SK-N-SH treated with all-trans-retinoic acid at 6 μM for 48 hours (cell line): ENCODE results near the gene DUSP3.
A peak's percentile ranks its signal among the peaks of the same experiment; 100 is the strongest.

Experiments
- ATAC-seq: fragments of 200-7000 bp; cut with Tn5 transposase; 3 replicates; pipeline ENCODE4 v1.9.1; 2020; ENCODE audit warnings: mild to moderate bottlenecking, moderate library complexity
- ARNTL ChIP-seq: fragments of 450-650 bp; formaldehyde crosslinking; IDR thresholded peaks from 2 replicates; pipeline ENCODE4 v1.5.0; 2020; ENCODE audit warnings: low read depth, mild to moderate bottlenecking, moderate library complexity, borderline replicate concordance
- BACH2 ChIP-seq: fragments of 250-450 bp; sonication (Bioruptor Pico); IDR thresholded peaks from 2 replicates; pipeline ENCODE4 v1.9.0; 2021; ENCODE audit warnings: mild to moderate bottlenecking, borderline replicate concordance
- CSDC2 ChIP-seq: fragments of 250-450 bp; sonication (Bioruptor Pico); IDR thresholded peaks from 2 replicates; pipeline ENCODE4 v1.5.0; 2020; ENCODE audit warnings: mild to moderate bottlenecking, moderate library complexity
- ESRRG ChIP-seq: fragments of 250-450 bp; sonication (Bioruptor Pico); IDR thresholded peaks from 2 replicates; pipeline ENCODE4 v1.6.1; 2021; ENCODE audit warnings: mild to moderate bottlenecking
- GLIS3 ChIP-seq: fragments of 250-450 bp; sonication (Bioruptor Pico); IDR thresholded peaks from 2 replicates; pipeline ENCODE4 v1.5.0; 2020; ENCODE audit warnings: mild to moderate bottlenecking, moderate library complexity
- ISL1 ChIP-seq: fragments of 250-450 bp; sonication (Bioruptor Pico); IDR thresholded peaks from 2 replicates; pipeline ENCODE4 v2.1.2; 2022; ENCODE audit warnings: mild to moderate bottlenecking, moderate library complexity
- OSR1 ChIP-seq: fragments of 250-450 bp; sonication (Bioruptor Pico); IDR thresholded peaks from 2 replicates; pipeline ENCODE4 v1.8.0; 2022; ENCODE audit warnings: moderate library complexity, mild to moderate bottlenecking, inconsistent platforms
- POU6F1 ChIP-seq: fragments of 250-450 bp; sonication (Bioruptor Pico); IDR thresholded peaks from 2 replicates; pipeline ENCODE4 v1.8.0; 2021; ENCODE audit warnings: low read depth, mild to moderate bottlenecking, moderate library complexity, borderline replicate concordance
- RARB ChIP-seq: fragments of 250-450 bp; sonication (Bioruptor Pico); IDR thresholded peaks from 2 replicates; pipeline ENCODE4 v1.8.0; 2021; ENCODE audit warnings: mild to moderate bottlenecking, moderate library complexity
- TCF4 ChIP-seq: fragments of 250-450 bp; sonication (Bioruptor Pico); IDR thresholded peaks from 2 replicates; pipeline ENCODE4 v1.8.0; 2021; ENCODE audit warnings: mild to moderate bottlenecking, moderate library complexity, borderline replicate concordance
- ZC3H10 ChIP-seq: fragments of 250-450 bp; sonication (Bioruptor Pico); IDR thresholded peaks from 2 replicates; pipeline ENCODE4 v1.5.1; 2021; ENCODE audit warnings: mild to moderate bottlenecking, moderate library complexity
- ZFP3 ChIP-seq: fragments of 250-450 bp; sonication (Bioruptor Pico); IDR thresholded peaks from 2 replicates; pipeline ENCODE4 v1.5.0; 2020; ENCODE audit warnings: mild to moderate bottlenecking, moderate library complexity
- ZFP30 ChIP-seq: fragments of 450-650 bp; formaldehyde crosslinking; IDR thresholded peaks from 2 replicates; pipeline ENCODE4 v1.5.0; 2022; ENCODE audit warnings: mild to moderate bottlenecking, moderate library complexity
- ZNF565 ChIP-seq: fragments of 450-650 bp; formaldehyde crosslinking; conservative IDR thresholded peaks from 2 replicates; pipeline ENCODE4 v1.5.0; 2020; ENCODE audit warnings: low read depth, mild to moderate bottlenecking, moderate library complexity
- ZNF70 ChIP-seq: fragments of 450-650 bp; formaldehyde crosslinking; IDR thresholded peaks from 2 replicates; pipeline ENCODE4 v1.5.0; 2020; ENCODE audit warnings: mild to moderate bottlenecking, moderate library complexity
- ZNF8 ChIP-seq: fragments of 450-650 bp; formaldehyde crosslinking; IDR thresholded peaks from 2 replicates; pipeline ENCODE4 v1.5.0; 2020; ENCODE audit warnings: mild to moderate bottlenecking, moderate library complexity
- TF ChIP-seq, protein P1 (sequence below): fragments of 250-450 bp; sonication (Bioruptor Pico); IDR thresholded peaks from 2 replicates; pipeline ENCODE4 v1.5.1; 2020; ENCODE audit warnings: low read depth, mild to moderate bottlenecking, moderate library complexity
- TF ChIP-seq, protein P2 (sequence below): fragments of 250-450 bp; sonication (Bioruptor Pico); IDR thresholded peaks from 2 replicates; pipeline ENCODE4 v1.5.1; 2021; ENCODE audit warnings: mild to moderate bottlenecking, moderate library complexity
- TF ChIP-seq, protein P3 (sequence below): fragments of 250-450 bp; sonication (Bioruptor Pico); IDR thresholded peaks from 2 replicates; pipeline ENCODE4 v1.8.0; 2020; ENCODE audit warnings: mild to moderate bottlenecking, moderate library complexity, borderline replicate concordance

Gene DUSP3

DNA sequence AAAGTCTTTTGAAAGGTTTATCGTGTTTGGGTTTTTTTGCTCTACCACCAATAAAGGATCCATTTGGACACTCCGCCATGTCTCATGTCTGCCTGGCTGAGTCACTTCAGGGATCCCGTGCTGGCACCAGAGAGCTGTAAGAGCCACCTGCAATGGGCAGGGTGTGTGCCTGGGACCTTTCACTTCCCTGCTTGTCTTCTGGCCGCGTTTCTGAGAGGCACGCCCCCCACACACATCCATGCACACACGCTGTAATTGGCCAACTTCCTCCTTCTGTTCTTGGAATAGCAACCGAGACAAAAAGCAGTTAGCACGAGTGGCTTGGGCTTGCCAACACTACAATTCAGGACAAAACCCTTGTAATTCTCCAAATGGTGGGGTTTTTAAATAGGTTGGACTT, 10.4 kb downstream of the DUSP3 start:
- TF ChIP-seq, protein P1, sequence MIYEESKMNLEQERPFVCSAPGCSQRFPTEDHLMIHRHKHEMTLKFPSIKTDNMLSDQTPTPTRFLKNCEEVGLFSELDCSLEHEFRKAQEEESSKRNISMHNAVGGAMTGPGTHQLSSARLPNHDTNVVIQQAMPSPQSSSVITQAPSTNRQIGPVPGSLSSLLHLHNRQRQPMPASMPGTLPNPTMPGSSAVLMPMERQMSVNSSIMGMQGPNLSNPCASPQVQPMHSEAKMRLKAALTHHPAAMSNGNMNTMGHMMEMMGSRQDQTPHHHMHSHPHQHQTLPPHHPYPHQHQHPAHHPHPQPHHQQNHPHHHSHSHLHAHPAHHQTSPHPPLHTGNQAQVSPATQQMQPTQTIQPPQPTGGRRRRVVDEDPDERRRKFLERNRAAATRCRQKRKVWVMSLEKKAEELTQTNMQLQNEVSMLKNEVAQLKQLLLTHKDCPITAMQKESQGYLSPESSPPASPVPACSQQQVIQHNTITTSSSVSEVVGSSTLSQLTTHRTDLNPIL (CRISPR knock-in tag) = no peak
- TF ChIP-seq ISL1 (no peak), BACH2 (CRISPR knock-in tag) (no peak), ZC3H10 (CRISPR knock-in tag) (no peak), ZNF565 (CRISPR knock-in tag) (no peak), ESRRG (CRISPR knock-in tag) (no peak)
- TF ChIP-seq, protein P2, sequence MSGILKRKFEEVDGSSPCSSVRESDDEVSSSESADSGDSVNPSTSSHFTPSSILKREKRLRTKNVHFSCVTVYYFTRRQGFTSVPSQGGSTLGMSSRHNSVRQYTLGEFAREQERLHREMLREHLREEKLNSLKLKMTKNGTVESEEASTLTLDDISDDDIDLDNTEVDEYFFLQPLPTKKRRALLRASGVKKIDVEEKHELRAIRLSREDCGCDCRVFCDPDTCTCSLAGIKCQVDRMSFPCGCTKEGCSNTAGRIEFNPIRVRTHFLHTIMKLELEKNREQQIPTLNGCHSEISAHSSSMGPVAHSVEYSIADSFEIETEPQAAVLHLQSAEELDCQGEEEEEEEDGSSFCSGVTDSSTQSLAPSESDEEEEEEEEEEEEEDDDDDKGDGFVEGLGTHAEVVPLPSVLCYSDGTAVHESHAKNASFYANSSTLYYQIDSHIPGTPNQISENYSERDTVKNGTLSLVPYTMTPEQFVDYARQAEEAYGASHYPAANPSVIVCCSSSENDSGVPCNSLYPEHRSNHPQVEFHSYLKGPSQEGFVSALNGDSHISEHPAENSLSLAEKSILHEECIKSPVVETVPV (CRISPR knock-in tag) = no peak
- TF ChIP-seq, protein P3, sequence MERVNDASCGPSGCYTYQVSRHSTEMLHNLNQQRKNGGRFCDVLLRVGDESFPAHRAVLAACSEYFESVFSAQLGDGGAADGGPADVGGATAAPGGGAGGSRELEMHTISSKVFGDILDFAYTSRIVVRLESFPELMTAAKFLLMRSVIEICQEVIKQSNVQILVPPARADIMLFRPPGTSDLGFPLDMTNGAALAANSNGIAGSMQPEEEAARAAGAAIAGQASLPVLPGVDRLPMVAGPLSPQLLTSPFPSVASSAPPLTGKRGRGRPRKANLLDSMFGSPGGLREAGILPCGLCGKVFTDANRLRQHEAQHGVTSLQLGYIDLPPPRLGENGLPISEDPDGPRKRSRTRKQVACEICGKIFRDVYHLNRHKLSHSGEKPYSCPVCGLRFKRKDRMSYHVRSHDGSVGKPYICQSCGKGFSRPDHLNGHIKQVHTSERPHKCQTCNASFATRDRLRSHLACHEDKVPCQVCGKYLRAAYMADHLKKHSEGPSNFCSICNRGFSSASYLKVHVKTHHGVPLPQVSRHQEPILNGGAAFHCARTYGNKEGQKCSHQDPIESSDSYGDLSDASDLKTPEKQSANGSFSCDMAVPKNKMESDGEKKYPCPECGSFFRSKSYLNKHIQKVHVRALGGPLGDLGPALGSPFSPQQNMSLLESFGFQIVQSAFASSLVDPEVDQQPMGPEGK (CRISPR knock-in tag) = no peak
- no peak for ATAC-seq

DNA sequence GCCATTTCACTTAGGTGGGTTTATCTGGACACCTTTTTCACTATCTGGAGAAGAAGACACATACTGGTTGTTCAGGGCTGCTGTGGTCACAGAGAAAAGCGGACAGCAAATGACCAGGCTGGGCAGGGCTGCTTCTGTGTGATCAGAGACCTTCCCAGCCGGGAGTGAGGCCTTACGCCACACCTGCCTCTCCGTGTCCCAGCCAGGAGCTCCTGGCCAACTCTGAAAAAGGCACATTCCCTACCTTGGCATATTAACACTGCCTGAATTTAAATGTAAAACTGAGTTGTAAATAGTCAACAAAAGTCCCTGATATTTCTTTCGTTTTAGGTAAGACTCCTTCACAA, 11.1 kb downstream of the DUSP3 start:
- no peak for ATAC-seq
- TF ChIP-seq OSR1 (CRISPR knock-in tag) = no peak
- no peak for TF ChIP-seq ZC3H10 (CRISPR knock-in tag)
- TF ChIP-seq ZNF70 (CRISPR knock-in tag) = no peak
- no peak for TF ChIP-seq ZFP30 (CRISPR knock-in tag)
- no peak for TF ChIP-seq RARB (CRISPR knock-in tag)
- TF ChIP-seq, protein P3 (CRISPR knock-in tag) = no peak
- no peak for TF ChIP-seq ESRRG (CRISPR knock-in tag)
- TF ChIP-seq ISL1 = no peak
- no peak for TF ChIP-seq CSDC2 (CRISPR knock-in tag)
- no peak for TF ChIP-seq ARNTL (CRISPR knock-in tag)
- no peak for TF ChIP-seq GLIS3
- no peak for TF ChIP-seq ZFP3 (CRISPR knock-in tag)
- no peak for TF ChIP-seq ZNF8 (CRISPR knock-in tag)

DNA sequence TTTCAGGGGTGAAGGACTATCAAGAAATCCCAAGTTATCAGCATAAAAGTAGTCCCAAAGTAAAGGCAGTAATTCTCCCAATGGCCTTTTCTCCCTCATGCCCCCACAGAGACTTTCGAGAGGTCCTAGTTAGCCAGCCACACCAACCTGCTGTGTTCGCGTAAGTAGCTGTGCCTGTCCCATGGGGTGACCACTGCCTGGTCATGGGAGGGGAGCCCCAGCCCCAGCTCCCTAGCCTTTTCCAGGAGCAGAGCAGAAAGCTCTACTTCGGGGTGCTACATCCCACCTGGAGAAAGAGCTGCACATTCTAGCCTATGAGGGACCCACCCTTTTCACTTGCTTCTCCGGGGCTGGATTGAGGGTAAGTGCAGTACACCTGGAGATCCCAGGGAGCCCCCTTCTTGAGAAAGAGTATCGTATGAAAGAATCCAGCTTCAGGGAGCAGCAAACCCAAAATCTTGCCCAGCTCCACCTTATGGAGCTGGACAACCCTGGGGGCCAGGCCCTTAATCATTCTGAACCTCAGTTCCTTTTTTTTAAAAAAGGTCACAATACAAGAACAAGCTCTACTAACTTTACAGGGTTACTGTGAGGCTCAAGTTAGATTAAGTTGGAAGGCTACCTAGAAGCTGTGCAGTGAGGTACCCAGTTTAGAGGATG, 11.6 kb downstream of the DUSP3 start:
- no peak for TF ChIP-seq ZNF70 (CRISPR knock-in tag)
- TF ChIP-seq, protein P2 (CRISPR knock-in tag) = no peak
- no peak for TF ChIP-seq RARB (CRISPR knock-in tag)
- TF ChIP-seq ZC3H10 (CRISPR knock-in tag) = no peak
- TF ChIP-seq BACH2 (CRISPR knock-in tag) = no peak
- TF ChIP-seq ZFP3 (CRISPR knock-in tag) = no peak
- no peak for TF ChIP-seq POU6F1 (CRISPR knock-in tag)
- no peak for TF ChIP-seq ESRRG (CRISPR knock-in tag)
- TF ChIP-seq TCF4 (CRISPR knock-in tag) = no peak
- TF ChIP-seq CSDC2 (CRISPR knock-in tag) = no peak
- no peak for TF ChIP-seq ARNTL (CRISPR knock-in tag)
- no peak for TF ChIP-seq OSR1 (CRISPR knock-in tag)
- no peak for TF ChIP-seq GLIS3
- ATAC-seq = 0 out of 3 replicates have a peak, but pooled peaks have one; percentile 11
